HCT116 (cell line): Measurements from ENCODE around the gene TRMT61B. TPM values are rescaled to one million over a fixed set of nuclear protein-coding genes. Genes with fewer than 3 reads are reported as not detected.

Experiments used
- ATAC-seq: fragments of 200-7000 bp; cut with Tn5 transposase; 2 replicates; pipeline ENCODE4 v1.9.1; 2020; ENCODE audit warnings: mild to moderate bottlenecking, moderate library complexity
- BruUV-seq: library from RNA; stranded (reverse); fragments of 400-500 nt; replicated peaks from 2 replicates; lab custom pipeline; 2021; lab: Mats Ljungman, UMichigan
- CTCF ChIA-PET: fragments of 300-600 bp; sonication (Branson Sonifier 250); formaldehyde crosslinking; loops from one replicate; lab custom pipeline; 2021; ENCODE audit warnings: antibody characterized with exemption; lab: Charles Lee
- POLR2A ChIA-PET: fragments of 300-600, 350-600 bp; sonication (Branson Sonifier 250); formaldehyde crosslinking; loops from one replicate; lab custom pipeline; 2021; ENCODE audit warnings: antibody characterized with exemption; lab: Charles Lee
- RAD21 ChIA-PET, 2 experiments: fragments of 300-600 bp; sonication (Branson Sonifier 250); formaldehyde crosslinking; loops; one replicate each; lab custom pipeline; 2023; ENCODE audit warnings: low total read pairs in 2 of 2; ENCODE audit not compliant: uncharacterized antibody in 2 of 2, unreplicated experiment in 2 of 2, low non-redundant PET in 1 of 2; lab: Charles Lee
- DNase-seq: peaks from one replicate; pipeline ENCODE4 v3.0.0-alpha.2; 2010; ENCODE audit warnings: low read depth, low spot score
- H2AFZ ChIP-seq: fragments of 200-600 bp; shearing (Covaris generic), sonication (generic); 2 replicates; pipeline ENCODE4 v1.6.1; 2017; ENCODE audit warnings: low read depth, mixed run types, mixed read lengths, antibody characterized with exemption, low read length; ENCODE audit not compliant: poor library complexity, severe bottlenecking
- H3K27ac ChIP-seq: 2 replicates; pipeline ENCODE4 v1.5.1; 2012; ENCODE audit warnings: low read depth, low read length
- H3K27me3 ChIP-seq: fragments of 200-600 bp; sonication (generic); 2 replicates; pipeline ENCODE4 v1.6.1; 2016; ENCODE audit warnings: mixed run types, low read length, mixed read lengths; ENCODE audit not compliant: insufficient read depth
- H3K36me3 ChIP-seq, 2 experiments: fragments of 200-500 bp in 1 of 2; fragments of 200-600 bp in 1 of 2; sonication (Bioruptor generic) in 1 of 2; sonication (generic) in 1 of 2; 2 replicates each; pipeline versions ENCODE4 v1.5.1 to v1.6.1; 2014 to 2016; ENCODE audit warnings: low read length in 2 of 2, inconsistent platforms in 1 of 2, mixed read lengths in 1 of 2, mixed run types in 1 of 2; ENCODE audit not compliant: insufficient read depth in 2 of 2, control insufficient read depth in 1 of 2
- H3K4me1 ChIP-seq, 2 experiments: fragments of 200-600 bp in 1 of 2; sonication (generic) in 1 of 2; 2 replicates each; pipeline versions ENCODE4 v1.5.1 to v1.6.1; 2012 to 2017; ENCODE audit warnings: low read length in 2 of 2, inconsistent platforms in 1 of 2, mild to moderate bottlenecking in 1 of 2, mixed read lengths in 1 of 2, mixed run types in 1 of 2, moderate library complexity in 1 of 2; ENCODE audit not compliant: insufficient read depth in 2 of 2, control insufficient read depth in 1 of 2
- H3K4me2 ChIP-seq: fragments of 200-600 bp; sonication (generic); 2 replicates; pipeline ENCODE4 v1.6.1; 2017; ENCODE audit warnings: mixed run types, low read length, mixed read lengths
- H3K4me3 ChIP-seq, 2 experiments: fragments of 200-600 bp in 1 of 2; sonication (generic) in 1 of 2; replicated peaks in 1 of 2; 2 replicates each; pipeline ENCODE4 v1.5.1; 2011 to 2016; ENCODE audit warnings: low read length in 2 of 2, control low read depth in 1 of 2, low read depth in 1 of 2, mild to moderate bottlenecking in 1 of 2, mixed read lengths in 1 of 2, mixed run types in 1 of 2
- H3K79me2 ChIP-seq: fragments of 200-600 bp; sonication (generic); 2 replicates; pipeline ENCODE4 v1.6.1; 2017; ENCODE audit warnings: mild to moderate bottlenecking, mixed run types, low read length, moderate library complexity, mixed read lengths; ENCODE audit not compliant: insufficient read depth
- H3K9ac ChIP-seq: fragments of 200-600 bp; sonication (generic); 2 replicates; pipeline ENCODE4 v1.6.1; 2016; ENCODE audit warnings: low read length, mixed read lengths
- H3K9me2 ChIP-seq: fragments of 200-600 bp; sonication (generic), shearing (Covaris generic); 2 replicates; pipeline ENCODE4 v1.6.1; 2017; ENCODE audit warnings: mixed run types, mild to moderate bottlenecking, moderate library complexity; ENCODE audit not compliant: insufficient read depth
- H3K9me3 ChIP-seq, 2 experiments: fragments of 200-500 bp in 1 of 2; fragments of 200-600 bp in 1 of 2; sonication (Bioruptor generic) in 1 of 2; sonication (generic) in 1 of 2; 2 replicates each; pipeline ENCODE4 v1.6.1; 2014 to 2017; ENCODE audit warnings: low read length in 2 of 2, mixed read lengths in 2 of 2, inconsistent platforms in 1 of 2, low read depth in 1 of 2, mild to moderate bottlenecking in 1 of 2, mixed run types in 1 of 2, moderate library complexity in 1 of 2; ENCODE audit not compliant: control insufficient read depth in 1 of 2, insufficient read depth in 1 of 2
- H4K20me1 ChIP-seq: fragments of 200-600 bp; sonication (generic), shearing (Covaris generic); 2 replicates; pipeline ENCODE4 v1.6.1; 2017; ENCODE audit warnings: mixed run types, mild to moderate bottlenecking, moderate library complexity; ENCODE audit not compliant: insufficient read depth
- EGR1 ChIP-seq: IDR thresholded peaks from 2 replicates; pipeline ENCODE4 v1.6.1; 2012; ENCODE audit warnings: low read depth
- EZH2 ChIP-seq: fragments of 200-600 bp; sonication (generic); IDR thresholded peaks from 2 replicates; pipeline ENCODE4 v1.6.1; 2017; ENCODE audit warnings: antibody characterized with exemption, mixed run types
- EZH2phosphoT487 ChIP-seq: fragments of 200-600 bp; IDR thresholded peaks from 2 replicates; pipeline ENCODE4 v1.6.1; 2018; ENCODE audit warnings: antibody characterized with exemption, borderline replicate concordance
- FOSL1 ChIP-seq: IDR thresholded peaks from 2 replicates; pipeline ENCODE4 v1.6.1; 2012; ENCODE audit warnings: low read depth
- POLR2A ChIP-seq: IDR thresholded peaks from 2 replicates; pipeline ENCODE4 v1.7.0; 2011; ENCODE audit warnings: borderline replicate concordance; ENCODE audit not compliant: insufficient read depth, insufficient read length; ENCODE audit errors: extremely low read depth
- ZFX ChIP-seq: fragments of 450-650 bp; IDR thresholded peaks from 2 replicates; pipeline ENCODE4 v1.6.1; 2017
- intact Hi-C: fragments of 100-400 bp; cut with micrococcal nuclease; formaldehyde crosslinking; loops from 2 replicates; pipeline ENCODE4 v1.10.0; 2022
- total RNA-seq: library from RNA; stranded (reverse); gene quantifications from one replicate; pipeline ENCODE4 v1.2.1, GENCODE V29; 2021; ENCODE audit not compliant: unreplicated experiment

The TRMT61B gene
- total RNA-seq, 1 experiment from 2014 or later = 12.8 TPM

- no peaks in the 10 kb centered on the region for H3K27me3 ChIP-seq
- no peaks in the 10 kb centered on the region for H3K36me3 ChIP-seq
- DNase-seq (no peak), ATAC-seq (no peak)
- H3K9me3 ChIP-seq = no peaks in the 10 kb centered on the region
- CTCF ChIA-PET = no interaction called here
- TF ChIP-seq FOSL1 = no peak
- no peaks in the 10 kb centered on the region for H3K4me1 ChIP-seq
- POLR2A ChIA-PET = no interaction called here
- intact Hi-C loops = no loop called here
- H2AFZ ChIP-seq = no peak overlapping the region
- BruUV-seq = no TSS peak
- H3K4me3 ChIP-seq = no peak overlapping the region
- H4K20me1 ChIP-seq = no peaks in the 10 kb centered on the region
- no peak overlapping the region for H3K4me2 ChIP-seq
- no peaks in the 10 kb centered on the region for H3K79me2 ChIP-seq
- H3K9me2 ChIP-seq = no peaks in the 10 kb centered on the region
- RAD21 ChIA-PET = interaction anchor here in 1 of 2 experiments (0.7 kb wide), 1 partner anchor 11 kb away, joined by 3 read pairs; no protein-coding TSS in a partner anchor
- H3K27ac ChIP-seq = no peak overlapping the region
- H3K9ac ChIP-seq = no peak overlapping the region
Measured at GRCh38 chr2:28809927-28810326, 60.2 kb downstream of the TRMT61B start.

- Histone ChIP-seq H3K9me2 (no peaks in the 10 kb centered on the region), H4K20me1 (0 out of 2 replicates have a peak, but pooled peaks cover 8% of the 10 kb centered on the region), H2AFZ (no peak overlapping the region), H3K9me3 (no peaks in the 10 kb centered on the region), H3K36me3 (peaks cover 9 to 24% of the 10 kb centered on the region in 2 experiments; a peak in 3 of 4 replicates), H3K79me2 (peaks cover 21% of the 10 kb centered on the region), H3K9ac (no peak overlapping the region), H3K4me2 (no peak overlapping the region), H3K4me1 (no peaks in the 10 kb centered on the region), H3K4me3 (no peak overlapping the region), H3K27me3 (no peaks in the 10 kb centered on the region), H3K27ac (no peak overlapping the region)
- RAD21 ChIA-PET = no interaction called here
- POLR2A ChIA-PET = no interaction called here
- DNase-seq (no peak), ATAC-seq (no peak)
- no TSS peak for BruUV-seq
- intact Hi-C loops = no loop called here
- CTCF ChIA-PET = no interaction called here
- no peak for TF ChIP-seq EGR1
- TF ChIP-seq EZH2 = no peak
- TF ChIP-seq POLR2A = no peak
- no peak for TF ChIP-seq ZFX
- TF ChIP-seq EZH2phosphoT487 = no peak
Measured at GRCh38 chr2:28802975-28803429, 67.1 kb downstream of the TRMT61B start.
